Stimulated activated CD8-positive, alpha-beta memory T cell treated with anti-CD3 and anti-CD28 coated beads, Interleukin-4, amount 100 ng/mL, for 48 hours (primary cell): ENCODE measurements around the gene ADAMTSL3.

Experiments used
- DNase-seq: peaks from one replicate; pipeline ENCODE4 v3.0.0-alpha.2; 2020

The ADAMTSL3 gene

GRCh38 chr15:83887404-83887803 is 233.5 kb downstream of the ADAMTSL3 start:
- DNase-seq, result no peak

- no peak for DNase-seq
Measured at GRCh38 chr15:83887961-83888360, 234.0 kb downstream of the ADAMTSL3 start.

GRCh38 chr15:83889995-83890394 is 236.1 kb downstream of the ADAMTSL3 start:
- DNase-seq, result no peak

GRCh38 chr15:83890587-83890986 is 236.7 kb downstream of the ADAMTSL3 start:
- DNase-seq, result no peak

GRCh38 chr15:83892498-83892897 is 238.6 kb downstream of the ADAMTSL3 start:
- no peak for DNase-seq

- DNase-seq, result no peak
Measured at GRCh38 chr15:83893308-83893707, 239.4 kb downstream of the ADAMTSL3 start.

GRCh38 chr15:83897037-83897436 is 243.1 kb downstream of the ADAMTSL3 start:
- no peak for DNase-seq

GRCh38 chr15:83898361-83898760 is 244.4 kb downstream of the ADAMTSL3 start:
- no peak for DNase-seq

- no peak for DNase-seq
Measured at GRCh38 chr15:83899670-83900069, 245.7 kb downstream of the ADAMTSL3 start.

- DNase-seq, result no peak
Measured at GRCh38 chr15:83904107-83905040, 250.5 kb downstream of the ADAMTSL3 start.

GRCh38 chr15:83905556-83906273 is 251.8 kb downstream of the ADAMTSL3 start:
- DNase-seq, result no peak

- DNase-seq, result no peak
Measured at GRCh38 chr15:83911345-83911744, 257.4 kb downstream of the ADAMTSL3 start.

- no peak for DNase-seq
Measured at GRCh38 chr15:83912343-83912742, 258.4 kb downstream of the ADAMTSL3 start.

GRCh38 chr15:83913034-83913632 is 259.2 kb downstream of the ADAMTSL3 start:
- no peak for DNase-seq

- no peak for DNase-seq
Measured at GRCh38 chr15:83914906-83915305, 261.0 kb downstream of the ADAMTSL3 start.

GRCh38 chr15:83917432-83917831 is 263.5 kb downstream of the ADAMTSL3 start:
- DNase-seq, result no peak

- DNase-seq, result no peak
Measured at GRCh38 chr15:83918011-83918410, 264.1 kb downstream of the ADAMTSL3 start.

GRCh38 chr15:83919319-83919830 is 265.5 kb downstream of the ADAMTSL3 start:
- DNase-seq, result peak; percentile 52

GRCh38 chr15:83919978-83920510 is 266.1 kb downstream of the ADAMTSL3 start:
- no peak for DNase-seq

- no peak for DNase-seq
Measured at GRCh38 chr15:83922649-83923294, 268.8 kb downstream of the ADAMTSL3 start.

GRCh38 chr15:83926116-83926515 is 272.2 kb downstream of the ADAMTSL3 start:
- no peak for DNase-seq

- no peak for DNase-seq
Measured at GRCh38 chr15:83927704-83928391, 273.9 kb downstream of the ADAMTSL3 start.
